GM12878 (cell line): ENCODE data around the gene TTC39C. TPM values are rescaled to one million over a fixed set of nuclear protein-coding genes. Genes with fewer than 3 reads are reported as not detected.

Source experiments
- ATAC-seq: fragments of 200-7000 bp; cut with Tn5 transposase; 3 replicates; pipeline ENCODE4 v1.9.1; 2020; ENCODE audit warnings: mild to moderate bottlenecking, moderate library complexity
- BruUV-seq: library from RNA; stranded (reverse); fragments of 400-500 nt; replicated peaks from 2 replicates; lab custom pipeline; 2021; lab: Mats Ljungman, UMichigan
- CTCF ChIA-PET: fragments of 300-600 bp; sonication (Branson Sonifier 250); formaldehyde crosslinking; extraction: SDS; loops from one replicate; lab custom pipeline; 2021; ENCODE audit warnings: inconsistent platforms; lab: Yijun Ruan, JAX
- POLR2A ChIA-PET: fragments of 350-600 bp; formaldehyde crosslinking; extraction: SDS; loops from one replicate; lab custom pipeline; 2021; ENCODE audit warnings: inconsistent platforms; lab: Charles Lee
- RAD21 ChIA-PET: fragments of 300-600 bp; sonication (Branson Sonifier 250); formaldehyde crosslinking; loops from one replicate; lab custom pipeline; 2023; ENCODE audit warnings: antibody characterized with exemption; ENCODE audit not compliant: unreplicated experiment; lab: Charles Lee
- SMC1A ChIA-PET: fragments of 300-600 bp; sonication (Branson Sonifier 250); formaldehyde crosslinking; loops from one replicate; lab custom pipeline; 2023; ENCODE audit not compliant: unreplicated experiment, uncharacterized antibody; lab: Charles Lee
- DNase-seq: peaks from one replicate; pipeline ENCODE4 v3.0.0-alpha.2; 2011; ENCODE audit warnings: low read depth, low spot score
- FAIRE-seq: peaks from 3 replicates; lab custom pipeline; 2011; peaks lifted over from hg19 to GRCh38; lab: Jason Lieb, UNC
- H2AFZ ChIP-seq: 2 replicates; pipeline ENCODE4 v1.6.0; 2011; ENCODE audit warnings: low read depth, low read length, control low read depth; ENCODE audit not compliant: control insufficient read depth
- H3K27ac ChIP-seq: 2 replicates; pipeline ENCODE4 v1.5.1; 2011; ENCODE audit warnings: control low read depth; ENCODE audit not compliant: control insufficient read depth, insufficient read depth
- H3K27me3 ChIP-seq, 2 experiments: replicated peaks in 1 of 2; 2 replicates each; pipeline versions ENCODE4 v1.6.0 to v1.6.1; 2011; ENCODE audit warnings: low read length in 1 of 2; ENCODE audit not compliant: control insufficient read depth in 2 of 2, insufficient read depth in 2 of 2
- H3K36me3 ChIP-seq, 2 experiments: 2 replicates each; pipeline ENCODE4 v1.5.1; 2011; ENCODE audit warnings: low read length in 1 of 2; ENCODE audit not compliant: control insufficient read depth in 2 of 2, insufficient read depth in 2 of 2
- H3K4me1 ChIP-seq: 2 replicates; pipeline ENCODE4 v1.6.1; 2011; ENCODE audit warnings: mild to moderate bottlenecking, low read length, moderate library complexity, mixed read lengths; ENCODE audit not compliant: control insufficient read depth, insufficient read depth
- H3K4me2 ChIP-seq: 2 replicates; pipeline ENCODE4 v1.6.0; 2011; ENCODE audit warnings: control low read depth; ENCODE audit not compliant: control insufficient read depth, insufficient read depth
- H3K4me3 ChIP-seq: fragments of 200-600 bp; sonication (generic); 2 replicates; pipeline ENCODE4 v1.5.1; 2016
- H3K79me2 ChIP-seq: 2 replicates; pipeline ENCODE4 v1.6.0; 2011; ENCODE audit warnings: low read length; ENCODE audit not compliant: control insufficient read depth, insufficient read depth
- H3K9ac ChIP-seq: 2 replicates; pipeline ENCODE4 v1.8.0; 2011; ENCODE audit warnings: low read length, control low read depth, mixed read lengths; ENCODE audit not compliant: control insufficient read depth, insufficient read depth
- H3K9me3 ChIP-seq: replicated peaks from 3 replicates; pipeline ENCODE4 v1.5.1; 2011; ENCODE audit warnings: mild to moderate bottlenecking, low read length; ENCODE audit not compliant: control insufficient read depth, insufficient read depth
- H4K20me1 ChIP-seq: 2 replicates; pipeline ENCODE4 v1.6.0; 2011; ENCODE audit not compliant: control insufficient read depth, insufficient read depth
- DPF2 ChIP-seq: fragments of 450-650 bp; IDR thresholded peaks from 2 replicates; pipeline ENCODE4 v1.6.1; 2017; ENCODE audit warnings: mild to moderate bottlenecking
- EZH2 ChIP-seq: IDR thresholded peaks from 2 replicates; pipeline ENCODE4 v1.6.1; 2012; ENCODE audit warnings: low read depth, mild to moderate bottlenecking, control low read depth, inconsistent platforms, low read length, borderline replicate concordance; ENCODE audit not compliant: control insufficient read depth
- FOS ChIP-seq: IDR thresholded peaks from 3 replicates; pipeline ENCODE4 v1.6.1; 2011; ENCODE audit warnings: borderline replicate concordance; ENCODE audit not compliant: insufficient read length; ENCODE audit errors: extremely low read depth
- RAD21 ChIP-seq: IDR thresholded peaks from 2 replicates; pipeline ENCODE4 v1.6.1; 2011; ENCODE audit warnings: mild to moderate bottlenecking, low read depth, low read length, moderate library complexity; ENCODE audit not compliant: insufficient read depth
- ZSCAN29 ChIP-seq: fragments of 450-650 bp; IDR thresholded peaks from 2 replicates; pipeline ENCODE4 v1.6.1; 2017; ENCODE audit warnings: mild to moderate bottlenecking, moderate library complexity
- WGBS: methylation state at CpG from one replicate; pipeline ENCODE4 v1.1.6; 2016; ENCODE audit warnings: low lambda C conversion rate; ENCODE audit not compliant: insufficient replicate concordance, insufficient coverage; ENCODE audit errors: missing lambda C conversion rate; 5-methylcytosine and 5-hydroxymethylcytosine counted together
- in situ Hi-C: fragments of 300-500 bp; cut with MboI; formaldehyde crosslinking; loops from 9 replicates; pipeline ENCODE4 v1.14.3; 2018; ENCODE audit warnings: mixed read lengths
- intact Hi-C: fragments of 100-400 bp; cut with micrococcal nuclease; formaldehyde crosslinking; loops from one replicate; pipeline ENCODE4 v1.14.2; 2022; ENCODE audit not compliant: unreplicated experiment
- polyA plus RNA-seq, 11 experiments: library from polyadenylated mRNA; depleted of rRNA in 4 of 11; unstranded in 6 of 11; stranded (reverse) in 5 of 11; fragments of >200 nt; fragmentation: Nextera tagmentation in 4 of 11; fragmentation: Illumina TruSeq in 1 of 11; extraction: Ambion mirVana in 4 of 11; extraction: Trizol in 1 of 11; gene quantifications; 1 replicate in 1 of 11; 2 replicates in 10 of 11; pipeline versions ENCODE4 v1.2.1 to v1.2.3, GENCODE V29; 2011 to 2016; ENCODE audit warnings: inconsistent platforms in 2 of 11, missing spikeins in 2 of 11, low read depth in 1 of 11
- total RNA-seq, 4 experiments: library from RNA; depleted of rRNA in 3 of 4; stranded (reverse); fragments of >200 nt in 3 of 4; fragmentation: Illumina TruSeq in 1 of 4; extraction: Trizol in 1 of 4; gene quantifications; 2 replicates each; pipeline versions ENCODE4 v1.2.1 to v1.2.3, GENCODE V29; 2013 to 2021

Gene TTC39C
- total and polyA plus RNA-seq, 10 of the 15 experiments (the other 5 are each of a cell fraction or from before 2014, with no cell fraction given), result 21.1 to 91.0 (median 64.8) TPM

- Histone ChIP-seq H3K4me1 (peaks cover 51% of the 10 kb centered on the region), H3K27me3 (no peaks in the 10 kb centered on the region)
- ChIA-PET CTCF (interaction anchor here (1.1 to 1.3 kb wide), 2 partner anchors 31 to 34 kb away, joined by 3 read pairs; no protein-coding TSS in a partner anchor), SMC1A (interaction anchor here (1.0 to 1.2 kb wide), 2 partner anchors 35 to 188 kb away, joined by 3 to 5 read pairs; no protein-coding TSS in a partner anchor), RAD21 (no interaction called here)
- intact Hi-C loops, result no loop called here
- in situ Hi-C loops, result no loop called here
- BruUV-seq, result no TSS peak
- peak; percentile 65 for TF ChIP-seq RAD21
- TF ChIP-seq FOS, result no peak
- no peak for TF ChIP-seq ZSCAN29
- TF ChIP-seq, all 136 proteins: peak for 1
- no peaks in the 10 kb centered on the region for H3K36me3 ChIP-seq
- no peak overlapping the region for H2AFZ ChIP-seq
- H4K20me1 ChIP-seq, result no peaks in the 10 kb centered on the region
- no peak overlapping the region for H3K27ac ChIP-seq
- POLR2A ChIA-PET, result no interaction called here
- ATAC-seq (no peak; the same call in 2 of the 3 replicates), DNase-seq (no peak), FAIRE-seq (no peak)
- no peak overlapping the region for H3K9ac ChIP-seq
- no peaks in the 10 kb centered on the region for H3K9me3 ChIP-seq
- H3K4me3 ChIP-seq, result no peak overlapping the region
- no peaks in the 10 kb centered on the region for H3K79me2 ChIP-seq
- no peak overlapping the region for H3K4me2 ChIP-seq
- 38% methylated on average over 3 of the region's 3 CpGs for WGBS
Measured at GRCh38 chr18:24002479-24002878, 12.1 kb upstream of the TTC39C start.

GRCh38 chr18:24003288-24003687 lies 11.3 kb upstream of the TTC39C start:
- Histone ChIP-seq H4K20me1 (no peaks in the 10 kb centered on the region), H3K4me3 (no peak overlapping the region), H3K27me3 (no peaks in the 10 kb centered on the region), H3K9me3 (no peaks in the 10 kb centered on the region), H3K27ac (no peak overlapping the region), H3K9ac (no peak overlapping the region), H2AFZ (no peak overlapping the region; the same call in 1 of the 2 replicates), H3K79me2 (no peaks in the 10 kb centered on the region), H3K4me1 (peaks cover 48% of the 10 kb centered on the region), H3K36me3 (no peaks in the 10 kb centered on the region), H3K4me2 (no peak overlapping the region)
- no TSS peak for BruUV-seq
- no peak for DNase-seq
- intact Hi-C loops (no loop called here), in situ Hi-C loops (no loop called here)
- 67% methylated on average over 3 of the region's 3 CpGs for WGBS
- ChIA-PET CTCF (interaction anchor here (1.1 to 1.8 kb wide), 3 partner anchors 10 to 35 kb away, joined by 3 to 5 read pairs (median 3); no protein-coding TSS in a partner anchor), SMC1A (interaction anchor here (1.0 to 1.2 kb wide), 3 partner anchors 12 to 189 kb away, joined by 3 to 5 read pairs (median 3); no protein-coding TSS in a partner anchor), RAD21 (no interaction called here), POLR2A (no interaction called here)
- TF ChIP-seq EZH2 (no peak), DPF2 (0 out of 2 replicates have a peak, but pooled peaks have one; percentile 23)
- no peak for FAIRE-seq
- ATAC-seq, result no peak
